Naive B cell (primary cell): ENCODE data around the gene CLNS1A. TPM values are rescaled to one million over a fixed set of nuclear protein-coding genes. Genes with fewer than 3 reads are reported as not detected.

Experiments
- polyA plus RNA-seq, 6 donors: library from polyadenylated mRNA; unstranded; fragments of 300-500 nt; fragmentation: Illumina TruSeq; gene quantifications; one replicate each; pipeline ENCODE4 v1.2.3, GENCODE V29; 2021; ENCODE audit warnings: low read depth in 6 of 6

The CLNS1A gene
- polyA plus RNA-seq, 6 donors from 2014 or later, result 95.3 to 196 (median 155) TPM

Other genes with a start within 250 kb of the CLNS1A start
- 10 to 100 TPM in 3 of 6 donors, 1 to 10 TPM in 3; 7.4 to 11.9 (median 10.7) TPM for gene PAK1, start 163.7 kb downstream of the CLNS1A start, polyA plus RNA-seq
- gene AQP11, start 47.8 kb downstream of the CLNS1A start, polyA plus RNA-seq, result 1 to 10 TPM in 2 of 6 donors, under 1 TPM in 4; 0.36 to 2.0 (median 0.73) TPM
- 10 to 100 TPM; 15.1 to 52.2 (median 36.3) TPM for gene RSF1, start 182.9 kb upstream of the CLNS1A start, polyA plus RNA-seq
- 10 to 100 TPM in 4 of 6 donors, 1 to 10 TPM in 2; 8.6 to 19.1 (median 14.9) TPM for gene AAMDC, start 183.3 kb upstream of the CLNS1A start, polyA plus RNA-seq